HS-5 (cell line): Measurements from ENCODE around the gene MSX1.
"Not testable (repeated sequence)": the region's sequence is repeated elsewhere in the genome, so short reads cannot be mapped to it uniquely, and the experiment has no call there.

ENCODE experiments used
- DNase-seq: peaks from one replicate; pipeline ENCODE4 v3.0.0-alpha.2; 2012; ENCODE audit warnings: low read depth

The MSX1 gene

GRCh38 chr4:4859325-4859798 is at the start of gene MSX1:
TSS of gene MSX1 (plus strand) at chr4:4859665. CDS start at chr4:4859900, 235 bp downstream.
- DNase-seq, result peak; percentile 41

- DNase-seq, result no peak
These were observed 49.2 kb upstream of the MSX1 start for GRCh38 chr4:4810092-4810774.

- no peak for DNase-seq
These were observed 48.7 kb upstream of the MSX1 start for GRCh38 chr4:4810778-4811177.

GRCh38 chr4:4812145-4812794 is 47.2 kb upstream of the MSX1 start:
- no peak for DNase-seq

GRCh38 chr4:4818415-4819212 is 40.9 kb upstream of the MSX1 start:
- no peak for DNase-seq

GRCh38 chr4:4819213-4819606 is 40.3 kb upstream of the MSX1 start:
- DNase-seq, result no peak

GRCh38 chr4:4820261-4820660 is 39.2 kb upstream of the MSX1 start:
- DNase-seq, result no peak

GRCh38 chr4:4820739-4821138 is 38.7 kb upstream of the MSX1 start:
- no peak for DNase-seq

GRCh38 chr4:4821577-4821976 is 37.9 kb upstream of the MSX1 start:
- DNase-seq, result no peak

GRCh38 chr4:4822286-4822685 is 37.2 kb upstream of the MSX1 start:
- not testable (repeated sequence) for DNase-seq

- no peak for DNase-seq
These were observed 35.8 kb upstream of the MSX1 start for GRCh38 chr4:4823621-4824162.

- DNase-seq, result no peak
These were observed 35.2 kb upstream of the MSX1 start for GRCh38 chr4:4824232-4824631.

- DNase-seq, result no peak
These were observed 34.0 kb upstream of the MSX1 start for GRCh38 chr4:4825431-4825830.

- DNase-seq, result no peak
These were observed 29.6 kb upstream of the MSX1 start for GRCh38 chr4:4829837-4830236.

GRCh38 chr4:4831266-4831665 is 28.2 kb upstream of the MSX1 start:
- no peak for DNase-seq

- DNase-seq, result no peak
These were observed 27.6 kb upstream of the MSX1 start for GRCh38 chr4:4831825-4832224.

- DNase-seq, result no peak
These were observed 23.4 kb upstream of the MSX1 start for GRCh38 chr4:4836044-4836443.

GRCh38 chr4:4837316-4837715 is 22.1 kb upstream of the MSX1 start:
- DNase-seq, result no peak

GRCh38 chr4:4838051-4838935 is 21.2 kb upstream of the MSX1 start:
- no peak for DNase-seq

GRCh38 chr4:4838936-4839810 is 20.3 kb upstream of the MSX1 start:
- DNase-seq, result no peak

GRCh38 chr4:4840351-4840750 is 19.1 kb upstream of the MSX1 start:
- DNase-seq, result no peak
